AG04450 (cell line): Measurements from ENCODE around the gene ATP13A1. TPM values are rescaled to one million over a fixed set of nuclear protein-coding genes. Genes with fewer than 3 reads are reported as not detected.

Source experiments
- CTCF ChIA-PET: fragments of 300-600, 350-600 bp; formaldehyde crosslinking; extraction: SDS; loops from one replicate; lab custom pipeline; 2022; ENCODE audit warnings: antibody characterized with exemption, inconsistent platforms; lab: Charles Lee
- POLR2A ChIA-PET: fragments of 350-600 bp; formaldehyde crosslinking; extraction: SDS; loops from one replicate; lab custom pipeline; 2021; ENCODE audit warnings: antibody characterized with exemption, inconsistent platforms; lab: Yijun Ruan, JAX
- DNase-seq: peaks from one replicate; pipeline ENCODE4 v3.0.0-alpha.2; 2011; ENCODE audit warnings: low read depth, low spot score
- H3K27ac ChIP-seq: one replicate; pipeline ENCODE4 v1.5.1; 2012; ENCODE audit warnings: low read depth, low read length, control low read depth
- H3K27me3 ChIP-seq: one replicate; pipeline ENCODE4 v1.6.0; 2012; ENCODE audit warnings: low read length; ENCODE audit not compliant: control insufficient read depth, insufficient read depth
- H3K4me3 ChIP-seq: 2 replicates; pipeline ENCODE4 v1.5.1; 2011; ENCODE audit warnings: mild to moderate bottlenecking, low read depth, low read length, control low read depth
- H3K9me3 ChIP-seq: 2 replicates; pipeline ENCODE4 v1.5.1; 2012; ENCODE audit warnings: low read length; ENCODE audit not compliant: control insufficient read depth, insufficient read depth
- polyA plus RNA-seq: library from polyadenylated mRNA; depleted of rRNA; stranded (reverse); fragments of >200 nt; gene quantifications from 2 replicates; pipeline ENCODE4 v1.2.3, GENCODE V29; 2011
- TF ChIP-seq, protein P1 (sequence below): IDR thresholded peaks from 2 replicates; pipeline ENCODE4 v1.5.1; 2011; ENCODE audit warnings: low read depth, low read length, control low read depth, inconsistent platforms

Gene ATP13A1
- polyA plus RNA-seq, 1 experiment, result 9.4 TPM

GRCh38 chr19:19633711-19634515 is 29.6 kb downstream of the ATP13A1 start:
- Histone ChIP-seq H3K9me3 (peaks cover under 1% of the 10 kb centered on the region; the same call in 1 of the 2 replicates), H3K4me3 (no peak overlapping the region), H3K27me3 (no peaks in the 10 kb centered on the region), H3K27ac (no peak overlapping the region)
- TF ChIP-seq, protein P1, sequence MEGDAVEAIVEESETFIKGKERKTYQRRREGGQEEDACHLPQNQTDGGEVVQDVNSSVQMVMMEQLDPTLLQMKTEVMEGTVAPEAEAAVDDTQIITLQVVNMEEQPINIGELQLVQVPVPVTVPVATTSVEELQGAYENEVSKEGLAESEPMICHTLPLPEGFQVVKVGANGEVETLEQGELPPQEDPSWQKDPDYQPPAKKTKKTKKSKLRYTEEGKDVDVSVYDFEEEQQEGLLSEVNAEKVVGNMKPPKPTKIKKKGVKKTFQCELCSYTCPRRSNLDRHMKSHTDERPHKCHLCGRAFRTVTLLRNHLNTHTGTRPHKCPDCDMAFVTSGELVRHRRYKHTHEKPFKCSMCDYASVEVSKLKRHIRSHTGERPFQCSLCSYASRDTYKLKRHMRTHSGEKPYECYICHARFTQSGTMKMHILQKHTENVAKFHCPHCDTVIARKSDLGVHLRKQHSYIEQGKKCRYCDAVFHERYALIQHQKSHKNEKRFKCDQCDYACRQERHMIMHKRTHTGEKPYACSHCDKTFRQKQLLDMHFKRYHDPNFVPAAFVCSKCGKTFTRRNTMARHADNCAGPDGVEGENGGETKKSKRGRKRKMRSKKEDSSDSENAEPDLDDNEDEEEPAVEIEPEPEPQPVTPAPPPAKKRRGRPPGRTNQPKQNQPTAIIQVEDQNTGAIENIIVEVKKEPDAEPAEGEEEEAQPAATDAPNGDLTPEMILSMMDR, result no peak
- ChIA-PET POLR2A (no interaction called here), CTCF (interaction anchor here (0.6 to 1.0 kb wide), 2 partner anchors 10 to 80 kb away, joined by 3 to 5 read pairs; partner anchors contain the start of gene GMIP)
- no peak for DNase-seq

- DNase-seq, result no peak
- H3K27me3 ChIP-seq, result no peaks in the 10 kb centered on the region
- TF ChIP-seq, protein P1, result no peak
- H3K4me3 ChIP-seq, result no peak overlapping the region
- H3K9me3 ChIP-seq, result peaks cover 4% of the 10 kb centered on the region; the same call in 1 of the 2 replicates
- no peak overlapping the region for H3K27ac ChIP-seq
- POLR2A ChIA-PET, result no interaction called here
- CTCF ChIA-PET, result no interaction called here
Measured at GRCh38 chr19:19632661-19633060, 30.8 kb downstream of the ATP13A1 start.

DNA sequence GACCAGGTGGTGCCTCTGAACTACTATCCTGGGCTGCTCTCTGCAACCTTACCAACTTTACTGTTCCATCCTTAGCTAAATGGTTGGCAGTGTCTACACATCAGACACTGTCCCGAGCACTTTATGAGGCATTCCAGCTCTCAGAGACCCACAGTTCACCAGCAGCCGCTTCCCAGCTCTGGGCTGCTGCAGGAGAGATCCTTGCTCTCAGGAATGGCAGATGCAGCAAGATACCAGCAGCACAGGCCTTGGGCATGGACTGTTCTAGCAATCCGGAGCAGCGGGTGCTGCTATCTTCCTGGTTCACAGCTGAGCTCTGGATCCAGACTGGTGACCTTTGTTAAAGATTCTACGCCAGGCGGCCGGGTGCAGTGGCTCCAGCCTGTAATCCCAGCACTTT is 32.1 kb downstream of the ATP13A1 start:
- no peak for DNase-seq
- POLR2A ChIA-PET, result interaction anchor here (0.8 kb wide), 1 partner anchor 190 kb away, joined by 3 read pairs; the partner anchor contains the start of gene ZNF506
- Histone ChIP-seq H3K27me3 (no peaks in the 10 kb centered on the region), H3K27ac (no peak overlapping the region), H3K9me3 (peaks cover 4% of the 10 kb centered on the region; the same call in 1 of the 2 replicates), H3K4me3 (no peak overlapping the region)
- TF ChIP-seq, protein P1, result no peak
- CTCF ChIA-PET, result interaction anchor here (1.5 kb wide), 1 partner anchor 12 kb away, joined by 4 read pairs; the partner anchor contains the start of gene GMIP

GRCh38 chr19:19630426-19630825 is 33.0 kb downstream of the ATP13A1 start:
- Histone ChIP-seq H3K27ac (no peak overlapping the region), H3K4me3 (no peak overlapping the region), H3K27me3 (no peaks in the 10 kb centered on the region), H3K9me3 (peaks cover 4% of the 10 kb centered on the region; the same call in 1 of the 2 replicates)
- DNase-seq, result no peak
- POLR2A ChIA-PET, result no interaction called here
- TF ChIP-seq, protein P1, result no peak
- CTCF ChIA-PET, result no interaction called here

- TF ChIP-seq, protein P1, result no peak
- DNase-seq, result no peak
- no peak overlapping the region for H3K4me3 ChIP-seq
- H3K9me3 ChIP-seq, result peaks cover 4% of the 10 kb centered on the region; the same call in 1 of the 2 replicates
- ChIA-PET CTCF (no interaction called here), POLR2A (no interaction called here)
- no peak overlapping the region for H3K27ac ChIP-seq
- H3K27me3 ChIP-seq, result no peaks in the 10 kb centered on the region
Measured at GRCh38 chr19:19630062-19630414, 33.4 kb downstream of the ATP13A1 start.
